Measurements from ENCODE around the gene CENPU.
"Not testable (repeated sequence)": the region's sequence is repeated elsewhere in the genome, so short reads cannot be mapped to it uniquely, and the experiment has no call there.

Gene CENPU

DNA sequence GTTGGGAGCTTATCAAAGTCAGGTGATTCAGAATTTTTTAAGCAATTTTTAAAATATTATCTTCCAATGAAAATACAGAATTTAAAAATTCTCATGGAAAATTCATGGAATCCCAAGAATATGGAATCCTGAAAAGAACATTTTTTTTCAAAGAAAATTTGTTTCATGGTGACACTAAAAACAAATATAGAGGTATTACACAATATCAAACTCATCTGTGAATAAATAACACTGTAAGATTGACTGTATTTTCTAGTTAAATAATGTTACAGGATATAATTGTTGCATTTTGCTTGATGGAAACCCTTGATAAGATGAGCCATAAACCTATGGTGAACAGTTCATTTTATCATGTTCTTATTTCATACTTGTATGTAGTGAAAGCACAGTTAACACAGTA is 72.9 kb downstream of the CENPU start:
- no peak for FAIRE-seq

- FAIRE-seq, result not testable (repeated sequence)
These were observed 76.1 kb downstream of the CENPU start for GRCh38 chr4:184657820-184658219.

DNA sequence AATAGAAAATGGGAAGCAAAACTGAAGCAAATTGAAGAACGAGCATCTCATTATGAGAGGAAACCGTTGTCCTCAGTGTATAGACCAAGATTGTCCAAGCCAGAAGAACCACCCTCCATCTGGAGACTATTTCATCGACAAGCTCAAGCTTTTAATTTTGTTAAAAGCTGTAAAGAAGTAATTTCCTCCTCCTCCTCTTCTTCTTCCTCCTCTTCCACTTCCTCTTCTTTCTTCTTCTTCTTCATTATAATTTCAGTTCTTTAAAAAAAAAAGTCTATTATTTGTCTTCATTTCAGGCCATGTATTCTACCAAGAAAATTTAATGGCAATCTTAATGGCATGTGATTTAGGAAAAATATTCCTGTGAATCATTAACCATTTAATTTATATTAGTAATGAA is 76.8 kb downstream of the CENPU start:
- no peak for FAIRE-seq

DNA sequence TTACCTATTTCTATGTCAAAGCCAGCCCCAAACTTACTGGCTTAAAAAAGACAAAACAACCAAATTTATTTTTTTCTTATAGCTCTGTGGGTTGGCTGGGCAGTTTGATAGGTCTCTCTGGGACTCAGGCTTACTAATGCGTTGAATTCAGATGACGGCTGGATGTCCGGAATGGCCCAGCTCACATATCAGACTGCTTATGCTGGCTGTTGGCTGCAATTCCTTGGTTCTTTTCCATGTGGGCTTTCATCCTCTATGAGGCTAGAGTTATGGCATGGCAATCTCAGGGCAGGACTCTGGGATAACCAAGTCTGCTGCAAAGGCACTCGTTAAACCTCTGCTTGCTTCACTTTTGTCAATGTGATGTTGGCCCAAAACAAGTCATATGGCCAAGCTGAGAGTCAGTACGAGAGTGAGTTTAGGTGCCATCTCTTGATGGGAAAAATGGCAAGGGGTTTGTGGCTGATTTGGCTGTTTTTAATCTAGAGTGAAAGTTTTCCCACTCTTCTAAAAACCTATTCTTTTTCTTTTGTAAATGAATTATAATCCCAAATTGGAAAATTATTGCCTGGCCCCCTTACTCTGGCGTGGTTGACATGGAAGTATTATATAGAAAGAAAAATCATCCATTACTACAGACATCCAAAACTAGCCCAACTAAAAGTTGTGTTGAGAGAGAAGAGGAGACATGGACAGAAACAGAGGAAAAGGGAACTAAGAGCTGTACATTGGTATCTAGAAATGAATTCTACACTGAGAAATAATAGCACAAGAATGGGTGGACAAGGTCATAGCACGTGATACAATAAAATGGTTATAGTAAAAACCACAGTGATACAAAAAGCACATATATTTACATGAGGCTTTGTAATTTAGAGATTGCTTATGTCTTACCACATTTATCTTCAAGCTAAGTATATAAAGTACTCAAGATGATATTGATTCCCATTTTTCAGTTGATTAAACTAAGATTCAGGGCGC is 77.7 kb downstream of the CENPU start:
- no peak for FAIRE-seq

- no peak for FAIRE-seq
These were observed 80.2 kb downstream of the CENPU start for GRCh38 chr4:184653650-184654049.

DNA sequence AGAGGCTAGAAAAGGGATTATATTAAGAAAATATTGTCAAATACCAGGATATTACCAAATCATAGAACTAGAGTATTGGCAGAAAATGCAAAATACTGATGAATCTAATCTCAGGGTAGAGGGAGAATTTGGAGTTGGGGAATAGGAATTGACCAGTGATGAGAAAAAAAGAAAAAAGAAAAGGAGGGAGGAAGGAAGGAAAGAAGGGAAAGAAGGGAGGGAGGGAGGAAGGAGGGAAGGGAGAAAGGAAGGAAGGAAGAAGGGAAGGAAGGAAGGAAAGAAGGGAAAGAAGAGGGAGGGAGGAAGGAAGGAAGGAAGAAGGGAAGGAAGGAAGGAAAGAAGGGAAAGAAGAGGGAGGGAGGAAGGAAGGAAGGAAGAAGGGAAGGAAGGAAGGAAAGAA is 81.2 kb downstream of the CENPU start:
- not testable (repeated sequence) for FAIRE-seq

DNA sequence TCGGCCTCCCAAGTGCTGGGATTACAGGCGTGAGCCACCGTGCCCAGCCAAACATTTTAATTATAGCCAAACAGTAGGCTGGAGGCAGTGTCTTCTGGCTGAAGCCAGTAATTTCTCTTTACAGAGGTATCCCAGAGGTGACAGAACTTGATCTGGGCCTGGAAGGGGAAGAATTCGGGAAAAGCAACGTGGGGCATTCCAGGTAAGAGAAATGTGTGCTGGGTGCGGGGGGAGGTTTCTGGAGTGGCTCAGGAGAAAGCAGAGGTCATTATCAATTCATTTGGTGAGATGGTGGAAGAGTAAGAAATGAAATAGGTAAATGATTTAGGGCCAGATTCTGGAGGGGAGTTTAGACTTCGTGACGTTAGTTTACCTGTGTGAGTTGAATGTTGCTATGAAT is 82.0 kb downstream of the CENPU start:
- FAIRE-seq, result no peak

- FAIRE-seq, result no peak
These were observed 83.7 kb downstream of the CENPU start for GRCh38 chr4:184649971-184650855.

GRCh38 chr4:184649026-184649970 is 84.6 kb downstream of the CENPU start, which contains the start of the genes CASP3 and PRIMPOL:
Gene CASP3, minus strand, starts transcription at chr4:184649447. Its CDS starts 10,994 bp downstream, at chr4:184638453.
Gene PRIMPOL, plus strand, starts transcription at chr4:184649738. Its CDS starts 7,403 bp downstream, at chr4:184657141.
- FAIRE-seq, result no peak

DNA sequence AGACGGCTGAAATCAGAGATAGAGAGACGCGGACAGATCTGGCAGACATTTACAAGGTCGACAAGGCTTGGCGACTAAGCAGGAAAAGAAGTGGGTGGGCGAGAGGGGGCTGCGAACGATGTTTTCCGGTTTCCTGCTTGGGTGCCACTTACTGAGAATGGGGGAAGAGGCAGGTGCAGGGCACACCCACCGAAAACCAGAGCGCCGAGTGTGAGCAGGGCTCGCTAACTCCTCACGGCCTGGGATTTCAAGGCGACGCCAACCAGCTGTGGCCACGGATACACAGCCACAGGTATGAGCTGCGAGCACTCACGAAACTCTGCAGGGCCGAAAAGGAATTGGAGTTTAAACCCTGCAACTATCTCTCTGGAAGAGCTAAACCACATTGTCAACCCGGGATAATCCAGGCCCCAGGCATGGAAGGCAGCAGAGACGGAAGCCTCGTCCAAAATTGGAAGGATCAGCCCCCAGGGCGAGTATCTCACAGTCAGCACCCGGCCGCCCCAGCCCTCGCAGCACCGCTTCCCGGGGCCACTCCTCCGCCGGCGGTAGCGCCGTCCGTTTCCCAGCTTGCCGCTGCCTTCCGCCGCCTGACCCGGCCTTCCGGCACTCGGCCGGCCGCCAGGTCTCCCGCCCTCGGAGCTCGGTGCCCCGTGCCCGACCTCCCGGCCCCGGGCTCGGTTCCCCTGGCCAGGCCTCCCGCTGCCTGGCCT is 85.4 kb downstream of the CENPU start:
- no peak for FAIRE-seq

DNA sequence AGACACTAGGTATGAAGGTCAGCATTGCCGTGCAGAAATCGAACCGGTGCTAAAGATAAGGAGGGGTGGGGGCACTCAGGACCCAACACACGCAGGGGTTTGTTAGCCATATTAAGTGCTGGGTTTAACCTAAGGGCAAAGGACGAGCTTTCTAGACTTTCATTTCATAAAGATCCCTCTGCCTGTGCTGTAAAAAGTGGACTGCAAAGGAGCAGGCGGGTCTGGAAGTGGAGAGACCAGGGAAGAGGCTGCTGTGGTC is 85.9 kb downstream of the CENPU start:
- no peak for FAIRE-seq

- FAIRE-seq, result no peak
These were observed 86.4 kb downstream of the CENPU start for GRCh38 chr4:184647266-184648053.

DNA sequence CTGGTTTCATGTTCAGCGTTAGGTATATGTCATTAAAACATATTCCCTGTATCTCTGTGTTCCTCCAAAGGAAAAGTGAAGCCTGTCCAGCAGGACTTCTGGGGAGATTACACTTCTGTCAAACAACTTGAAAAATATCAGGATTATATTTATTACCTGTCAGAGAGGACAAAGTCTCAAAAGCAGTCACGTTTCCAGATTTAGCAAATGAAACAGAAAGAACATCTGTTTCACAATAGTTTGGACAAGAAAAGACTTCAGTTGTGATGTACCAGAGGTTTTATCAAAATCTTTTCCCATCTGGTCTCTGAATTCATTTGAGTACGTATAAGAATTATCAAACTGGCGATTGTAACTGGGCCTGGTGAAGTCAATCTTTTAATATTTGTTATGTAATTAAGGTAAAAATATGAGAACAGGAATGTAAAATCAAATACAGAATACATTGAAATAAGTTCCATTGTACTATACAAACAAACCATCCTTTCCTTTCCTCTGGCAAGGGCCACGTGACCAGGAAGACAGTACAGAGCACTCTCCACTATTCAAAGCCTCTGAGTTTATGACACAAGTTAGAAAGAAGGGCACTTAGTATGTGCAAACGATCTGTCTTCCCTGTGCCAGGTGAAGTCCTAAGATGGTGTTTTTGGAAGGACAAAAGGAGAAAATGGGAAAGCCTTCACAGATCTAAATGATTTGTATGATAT is 87.8 kb downstream of the CENPU start:
- no peak for FAIRE-seq

DNA sequence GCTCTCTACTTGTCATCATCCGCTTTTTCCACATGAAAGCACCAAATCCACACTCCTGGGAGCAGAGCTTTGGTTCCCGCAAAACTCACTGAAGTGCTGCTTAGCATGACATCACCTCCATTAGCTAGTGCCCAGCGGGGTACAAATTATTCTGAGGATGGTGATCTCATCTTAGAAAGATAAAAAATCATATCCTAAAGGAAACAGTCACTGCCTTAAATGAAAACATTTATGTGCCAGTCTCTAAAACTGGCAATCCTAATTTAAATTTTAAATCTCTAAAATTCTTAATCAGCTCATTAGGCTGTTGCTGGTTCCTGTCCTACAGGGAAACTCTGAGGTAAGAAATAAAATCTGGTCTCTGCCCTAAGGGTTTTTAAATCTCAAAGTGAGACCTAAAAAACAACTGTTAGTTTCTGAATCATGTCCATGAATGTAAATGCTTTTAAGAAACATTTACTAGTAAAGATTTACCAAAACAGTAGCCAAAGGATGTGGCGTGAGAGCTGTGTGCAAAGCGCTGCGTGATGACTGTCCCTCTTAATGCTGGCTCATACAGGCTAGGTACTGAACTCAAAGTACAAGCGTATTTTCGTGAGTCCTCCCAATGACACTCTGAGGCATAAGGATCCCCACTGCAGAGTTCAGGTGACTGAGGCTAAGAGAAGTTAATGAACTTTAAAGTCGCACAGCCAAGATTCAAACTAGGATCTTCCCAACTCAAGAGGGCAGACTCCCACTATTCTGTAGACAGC is 89.2 kb downstream of the CENPU start:
- no peak for FAIRE-seq

Measured in endometrium (tissue), 2 donors.